DMS 273 treated with DMSO at 0.1 percent for 48 hours (cell line): ENCODE results near the gene CCNY.

Experiments used
- DNase-seq: peaks from one replicate; lab custom pipeline; 2025; lab: John Stamatoyannopoulos, UW

The CCNY gene

GRCh38 chr10:35426657-35427056 is 90.3 kb downstream of the CCNY start:
- DNase-seq, result no peak

- DNase-seq, result no peak
Measured at GRCh38 chr10:35427543-35427942, 91.2 kb downstream of the CCNY start.

- no peak for DNase-seq
Measured at GRCh38 chr10:35428521-35428920, 92.2 kb downstream of the CCNY start.

GRCh38 chr10:35432781-35433338 is 96.6 kb downstream of the CCNY start:
- DNase-seq, result no peak

GRCh38 chr10:35433851-35434426 is 97.6 kb downstream of the CCNY start:
- DNase-seq, result no peak

GRCh38 chr10:35434533-35434932 is 98.2 kb downstream of the CCNY start:
- DNase-seq, result no peak

- no peak for DNase-seq
Measured at GRCh38 chr10:35435824-35436223, 99.5 kb downstream of the CCNY start.

- no peak for DNase-seq
Measured at GRCh38 chr10:35437829-35438228, 101.5 kb downstream of the CCNY start.

- DNase-seq, result no peak
Measured at GRCh38 chr10:35438718-35439571, 102.6 kb downstream of the CCNY start.

GRCh38 chr10:35440016-35440415 is 103.7 kb downstream of the CCNY start:
- DNase-seq, result no peak

GRCh38 chr10:35442028-35442427 is 105.7 kb downstream of the CCNY start:
- peak; percentile 67 for DNase-seq

- DNase-seq, result no peak
Measured at GRCh38 chr10:35442592-35442991, 106.3 kb downstream of the CCNY start.

GRCh38 chr10:35443858-35444257 is 107.5 kb downstream of the CCNY start:
- no peak for DNase-seq

GRCh38 chr10:35445150-35445884 is 109.0 kb downstream of the CCNY start:
- DNase-seq, result no peak

GRCh38 chr10:35446439-35446838 is 110.1 kb downstream of the CCNY start:
- no peak for DNase-seq

GRCh38 chr10:35447693-35448407 is 111.5 kb downstream of the CCNY start:
- DNase-seq, result peak; percentile 68

- no peak for DNase-seq
Measured at GRCh38 chr10:35448687-35449662, 112.7 kb downstream of the CCNY start.

GRCh38 chr10:35449944-35450343 is 113.6 kb downstream of the CCNY start:
- DNase-seq, result no peak

- DNase-seq, result no peak
Measured at GRCh38 chr10:35451151-35452016, 115.1 kb downstream of the CCNY start.

- DNase-seq, result no peak
Measured at GRCh38 chr10:35452171-35452570, 115.9 kb downstream of the CCNY start.
